ENCODE data around the gene DCPS. TPM values are rescaled to one million over a fixed set of nuclear protein-coding genes. Genes with fewer than 3 reads are reported as not detected.

Gene DCPS
- total RNA-seq, 1 experiment from 2014 or later: 34.8 TPM

- Histone ChIP-seq H3K9me3 (ENCODE audit: control insufficient read depth, insufficient read depth, low read depth, low read length) (no peaks in the 10 kb centered on the region), H3K27me3 (ENCODE audit: control insufficient read depth, insufficient read depth, low read length) (no peaks in the 10 kb centered on the region), H3K4me1 (ENCODE audit: control insufficient read depth, insufficient read depth, low read length) (peaks cover 4% of the 10 kb centered on the region; the same call in 1 of the 2 replicates), H3K4me3 (ENCODE audit: low read depth in 2 of 2, low read length in 2 of 2) (no peak overlapping the region), H3K27ac (ENCODE audit: low read length) (no peak overlapping the region), H3K36me3 (ENCODE audit: control insufficient read depth, insufficient read depth, low read length) (no peaks in the 10 kb centered on the region)
- no TSS peak for BruUV-seq (replicated peaks)
- ChIA-PET POLR2A (no interaction called here), CTCF (no interaction called here)
- no peak for TF ChIP-seq REST (IDR thresholded peaks at IDR 0.05; ENCODE audit: insufficient read depth in 1 of 2, low read depth in 2 of 2, low read length in 1 of 2)
- in situ Hi-C loops (cut with HindIII; ENCODE audit: low pct_unique_long_range_greater_than_20kb, low sequenced_read_pairs) (no loop called here), intact Hi-C loops (cut with micrococcal nuclease; ENCODE audit: unreplicated experiment) (no loop called here)
- ATAC-seq: no peak
- DNase-seq (ENCODE audit: low read depth, low spot score): no peak
These were observed 88.2 kb downstream of the DCPS start for GRCh38 chr11:126391970-126392632.

- no peak for ATAC-seq
- no TSS peak for BruUV-seq (replicated peaks)
- TF ChIP-seq SIN3A (IDR thresholded peaks at IDR 0.05; ENCODE audit: borderline replicate concordance, insufficient read depth, low read depth, low read length): no peak
- TF ChIP-seq TCF7L2 (IDR thresholded peaks at IDR 0.05; ENCODE audit: low read depth, low read length): no peak
- TF ChIP-seq POLR2AphosphoS5 (IDR thresholded peaks at IDR 0.05; ENCODE audit: low read depth, low read length): no peak
- no peak for TF ChIP-seq CTCF (IDR thresholded peaks at IDR 0.05)
- no peak for TF ChIP-seq REST (IDR thresholded peaks at IDR 0.05; ENCODE audit: insufficient read depth in 1 of 2, low read depth in 2 of 2, low read length in 1 of 2)
- intact Hi-C loops (cut with micrococcal nuclease; ENCODE audit: unreplicated experiment) (no loop called here), in situ Hi-C loops (cut with HindIII; ENCODE audit: low pct_unique_long_range_greater_than_20kb, low sequenced_read_pairs) (no loop called here)
- H3K4me3 ChIP-seq (ENCODE audit: low read depth in 2 of 2, low read length in 2 of 2): no peak overlapping the region
- DNase-seq (ENCODE audit: low read depth, low spot score): no peak
- ChIA-PET CTCF (no interaction called here), POLR2A (no interaction called here)
- 0 out of 2 replicates have a peak, but pooled peaks cover 3% of the 10 kb centered on the region for H3K4me1 ChIP-seq (ENCODE audit: control insufficient read depth, insufficient read depth, low read length)
- no peak overlapping the region for H3K27ac ChIP-seq (ENCODE audit: low read length)
- H3K9me3 ChIP-seq (ENCODE audit: control insufficient read depth, insufficient read depth, low read depth, low read length): no peaks in the 10 kb centered on the region
- no peaks in the 10 kb centered on the region for H3K27me3 ChIP-seq (ENCODE audit: control insufficient read depth, insufficient read depth, low read length)
- H3K36me3 ChIP-seq (ENCODE audit: control insufficient read depth, insufficient read depth, low read length): no peaks in the 10 kb centered on the region
These were observed 88.8 kb downstream of the DCPS start for GRCh38 chr11:126392633-126393013.
